ENCODE measurements around the gene JAKMIP1.

JAKMIP1 gene

GRCh38 chr4:6126971-6127745 lies 73.2 kb downstream of the JAKMIP1 start:
- H3K4me3 ChIP-seq (ENCODE audit: low read depth, low read length): no peak overlapping the region
- H3K27me3 ChIP-seq (ENCODE audit: control insufficient read depth, insufficient read depth, low read length): no peaks in the 10 kb centered on the region
- H3K9me3 ChIP-seq (ENCODE audit: control insufficient read depth, low read length): no peaks in the 10 kb centered on the region
- H3K36me3 ChIP-seq (ENCODE audit: control insufficient read depth, insufficient read depth, low read length): no peaks in the 10 kb centered on the region
- H3K4me2 ChIP-seq (ENCODE audit: low read length): no peak overlapping the region
- no peaks in the 10 kb centered on the region for H3K79me2 ChIP-seq
- no peaks in the 10 kb centered on the region for H3K4me1 ChIP-seq
- H3K27ac ChIP-seq: no peak overlapping the region
- TF ChIP-seq, protein P1, sequence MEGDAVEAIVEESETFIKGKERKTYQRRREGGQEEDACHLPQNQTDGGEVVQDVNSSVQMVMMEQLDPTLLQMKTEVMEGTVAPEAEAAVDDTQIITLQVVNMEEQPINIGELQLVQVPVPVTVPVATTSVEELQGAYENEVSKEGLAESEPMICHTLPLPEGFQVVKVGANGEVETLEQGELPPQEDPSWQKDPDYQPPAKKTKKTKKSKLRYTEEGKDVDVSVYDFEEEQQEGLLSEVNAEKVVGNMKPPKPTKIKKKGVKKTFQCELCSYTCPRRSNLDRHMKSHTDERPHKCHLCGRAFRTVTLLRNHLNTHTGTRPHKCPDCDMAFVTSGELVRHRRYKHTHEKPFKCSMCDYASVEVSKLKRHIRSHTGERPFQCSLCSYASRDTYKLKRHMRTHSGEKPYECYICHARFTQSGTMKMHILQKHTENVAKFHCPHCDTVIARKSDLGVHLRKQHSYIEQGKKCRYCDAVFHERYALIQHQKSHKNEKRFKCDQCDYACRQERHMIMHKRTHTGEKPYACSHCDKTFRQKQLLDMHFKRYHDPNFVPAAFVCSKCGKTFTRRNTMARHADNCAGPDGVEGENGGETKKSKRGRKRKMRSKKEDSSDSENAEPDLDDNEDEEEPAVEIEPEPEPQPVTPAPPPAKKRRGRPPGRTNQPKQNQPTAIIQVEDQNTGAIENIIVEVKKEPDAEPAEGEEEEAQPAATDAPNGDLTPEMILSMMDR (IDR thresholded peaks at IDR 0.05): no peak
- H2AFZ ChIP-seq: no peak overlapping the region
- no peak overlapping the region for H3K9ac ChIP-seq

DNA sequence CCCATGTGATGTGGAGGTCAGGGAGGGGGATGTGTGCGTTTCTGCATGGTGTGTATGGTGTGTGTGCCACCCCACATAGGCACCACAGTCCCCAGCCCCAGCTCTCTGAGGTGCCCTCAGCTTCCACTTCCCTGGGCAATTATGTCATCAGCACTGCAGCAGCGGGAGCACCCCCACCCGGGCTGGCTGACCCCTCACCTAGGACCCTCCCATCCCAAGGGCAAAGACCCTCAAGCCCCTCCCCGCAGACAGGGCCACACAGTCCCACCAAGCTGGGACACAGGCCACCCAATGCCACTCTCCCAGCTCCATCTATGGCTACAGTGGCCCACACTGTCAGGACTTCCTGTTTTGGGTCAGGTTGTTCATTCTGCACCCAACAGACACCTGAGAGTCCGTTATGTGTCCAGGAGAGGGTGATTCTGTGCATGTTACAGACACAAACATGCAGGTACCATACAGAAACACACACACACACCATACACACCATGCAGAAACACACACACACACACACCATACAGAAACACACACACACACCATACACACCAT lies 75.2 kb downstream of the JAKMIP1 start:
- no peaks in the 10 kb centered on the region for H3K9me3 ChIP-seq (ENCODE audit: control insufficient read depth, low read length)
- no peaks in the 10 kb centered on the region for H3K27me3 ChIP-seq (ENCODE audit: control insufficient read depth, insufficient read depth, low read length)
- H3K4me1 ChIP-seq: no peaks in the 10 kb centered on the region
- H2AFZ ChIP-seq: no peak overlapping the region
- no peak overlapping the region for H3K4me3 ChIP-seq (ENCODE audit: low read depth, low read length)
- H3K9ac ChIP-seq: no peak overlapping the region
- no peaks in the 10 kb centered on the region for H3K36me3 ChIP-seq (ENCODE audit: control insufficient read depth, insufficient read depth, low read length)
- H3K4me2 ChIP-seq (ENCODE audit: low read length): no peak overlapping the region
- H3K79me2 ChIP-seq: no peaks in the 10 kb centered on the region
- no peak overlapping the region for H3K27ac ChIP-seq
- TF ChIP-seq, protein P1 (IDR thresholded peaks at IDR 0.05): no peak

DNA sequence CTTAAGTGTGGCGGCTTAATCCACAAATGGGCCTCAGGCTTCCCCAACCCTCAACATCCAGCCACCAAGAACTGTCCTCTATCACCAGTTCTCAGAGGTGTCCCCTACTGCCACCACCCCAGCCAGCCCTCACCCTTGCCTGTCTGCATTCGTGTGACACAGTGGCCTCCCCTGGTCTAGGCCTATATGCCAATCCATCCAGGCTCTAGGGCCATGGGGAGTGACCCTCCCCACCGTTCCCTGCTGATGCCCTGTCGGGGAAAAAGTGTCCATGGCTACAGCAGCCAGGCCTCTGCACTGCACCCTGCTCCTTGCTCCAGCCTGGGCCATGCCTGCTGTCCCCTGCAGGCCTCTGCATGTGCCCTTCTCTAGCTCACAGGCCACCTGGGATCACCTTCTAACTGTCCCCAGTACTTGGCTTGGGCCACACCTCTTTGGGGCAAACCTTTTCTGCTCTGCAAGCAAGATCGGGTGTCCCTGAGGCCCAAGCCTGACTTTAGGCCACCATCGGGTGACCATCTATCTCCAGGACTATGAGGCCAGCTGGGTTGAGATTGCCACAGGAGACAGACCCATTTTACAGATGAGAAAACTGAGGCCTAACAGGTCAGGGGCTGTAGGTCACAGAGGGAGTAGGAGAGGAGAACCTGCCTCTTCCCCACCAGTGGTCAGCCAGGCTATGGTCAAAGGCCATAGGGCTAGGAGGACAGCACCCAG lies 75.8 kb downstream of the JAKMIP1 start:
- no peaks in the 10 kb centered on the region for H3K79me2 ChIP-seq
- TF ChIP-seq, protein P1 (IDR thresholded peaks at IDR 0.05): no peak

GRCh38 chr4:6123976-6124375 lies 76.4 kb downstream of the JAKMIP1 start:
- TF ChIP-seq, protein P1 (IDR thresholded peaks at IDR 0.05): no peak
- no peaks in the 10 kb centered on the region for H3K36me3 ChIP-seq (ENCODE audit: control insufficient read depth, insufficient read depth, low read length)
- no peaks in the 10 kb centered on the region for H3K79me2 ChIP-seq
- H3K4me1 ChIP-seq: no peaks in the 10 kb centered on the region
- H3K9ac ChIP-seq: no peak overlapping the region
- no peak overlapping the region for H2AFZ ChIP-seq
- H3K4me3 ChIP-seq (ENCODE audit: low read depth, low read length): no peak overlapping the region
- no peak overlapping the region for H3K4me2 ChIP-seq (ENCODE audit: low read length)
- H3K9me3 ChIP-seq (ENCODE audit: control insufficient read depth, low read length): no peaks in the 10 kb centered on the region
- no peak overlapping the region for H3K27ac ChIP-seq
- H3K27me3 ChIP-seq (ENCODE audit: control insufficient read depth, insufficient read depth, low read length): no peaks in the 10 kb centered on the region

More for the DNA sequence above, 75.8 kb downstream of the JAKMIP1 start:
- H3K4me2 ChIP-seq (ENCODE audit: low read length): no peak overlapping the region
- no peaks in the 10 kb centered on the region for H3K9me3 ChIP-seq (ENCODE audit: control insufficient read depth, low read length)
- H3K4me3 ChIP-seq (ENCODE audit: low read depth, low read length): no peak overlapping the region
- H3K27me3 ChIP-seq (ENCODE audit: control insufficient read depth, insufficient read depth, low read length): no peaks in the 10 kb centered on the region
- H3K27ac ChIP-seq: no peak overlapping the region
- H3K9ac ChIP-seq: no peak overlapping the region
- H3K4me1 ChIP-seq: no peaks in the 10 kb centered on the region
- no peaks in the 10 kb centered on the region for H3K36me3 ChIP-seq (ENCODE audit: control insufficient read depth, insufficient read depth, low read length)
- no peak overlapping the region for H2AFZ ChIP-seq

Data from parathyroid adenoma (tissue), 2 donors.